NT2/D1 (cell line): ENCODE measurements around the gene COMMD10.
"Not testable (repeated sequence)": the region's sequence is repeated elsewhere in the genome, so short reads cannot be mapped to it uniquely, and the experiment has no call there.

Experiments
- DNase-seq: peaks from one replicate; pipeline ENCODE4 v3.0.0-alpha.2; 2011; ENCODE audit warnings: low read depth, low spot score
- H3K27me3 ChIP-seq: 2 replicates; pipeline ENCODE4 v1.6.0; 2011; ENCODE audit warnings: mild to moderate bottlenecking; ENCODE audit not compliant: insufficient read length, insufficient read depth
- H3K36me3 ChIP-seq: 2 replicates; pipeline ENCODE4 v1.6.1; 2011; ENCODE audit warnings: mild to moderate bottlenecking, low read length, mixed read lengths; ENCODE audit not compliant: insufficient read depth, insufficient read length
- H3K4me1 ChIP-seq: 2 replicates; pipeline ENCODE4 v1.5.1; 2011; ENCODE audit not compliant: insufficient read depth, insufficient read length
- H3K4me3 ChIP-seq: 2 replicates; pipeline ENCODE4 v1.5.1; 2011; ENCODE audit warnings: low read depth; ENCODE audit not compliant: insufficient read length
- H3K9ac ChIP-seq: 2 replicates; pipeline ENCODE4 v1.6.0; 2011; ENCODE audit warnings: low read depth; ENCODE audit not compliant: insufficient read length
- H3K9me3 ChIP-seq: 2 replicates; pipeline ENCODE4 v1.5.1; 2011; ENCODE audit warnings: mild to moderate bottlenecking, low read length; ENCODE audit not compliant: insufficient read depth
- SUZ12 ChIP-seq: IDR thresholded peaks from 2 replicates; pipeline ENCODE4 v1.6.1; 2011; ENCODE audit not compliant: insufficient read length, insufficient read depth; ENCODE audit errors: extremely low read depth
- YY1 ChIP-seq: IDR thresholded peaks from 2 replicates; pipeline ENCODE4 v1.6.1; 2011; ENCODE audit not compliant: insufficient read length, insufficient read depth
- ZNF274 ChIP-seq: IDR thresholded peaks from 2 replicates; pipeline ENCODE4 v1.6.1; 2011; ENCODE audit warnings: mild to moderate bottlenecking, low read depth, low read length

COMMD10 gene

DNA sequence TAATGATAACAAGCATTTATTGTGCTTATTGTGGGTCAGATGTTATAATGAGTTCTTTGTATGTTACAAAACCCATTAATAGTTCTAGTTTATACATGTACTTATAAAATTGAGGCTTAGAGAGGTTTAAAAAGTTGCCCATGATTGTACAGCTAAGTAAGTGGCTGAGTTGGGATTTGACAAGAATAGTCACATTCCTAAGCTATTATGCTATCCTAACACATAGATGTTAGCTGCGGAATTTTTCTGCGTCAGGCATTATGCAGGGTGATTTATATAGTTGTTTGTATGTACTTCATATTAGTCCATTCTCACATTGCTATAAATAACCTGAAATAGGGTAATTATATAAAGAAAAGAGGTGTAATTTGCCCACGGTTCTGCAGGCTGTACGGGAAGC, 12.5 kb downstream of the COMMD10 start:
- H3K4me3 ChIP-seq: no peak overlapping the region
- H3K4me1 ChIP-seq: no peaks in the 10 kb centered on the region
- peaks cover 31% of the 10 kb centered on the region for H3K36me3 ChIP-seq
- no peak for DNase-seq
- TF ChIP-seq ZNF274 (no peak), YY1 (no peak), SUZ12 (no peak)
- H3K9ac ChIP-seq: no peak overlapping the region
- no peaks in the 10 kb centered on the region for H3K27me3 ChIP-seq
- no peaks in the 10 kb centered on the region for H3K9me3 ChIP-seq

DNA sequence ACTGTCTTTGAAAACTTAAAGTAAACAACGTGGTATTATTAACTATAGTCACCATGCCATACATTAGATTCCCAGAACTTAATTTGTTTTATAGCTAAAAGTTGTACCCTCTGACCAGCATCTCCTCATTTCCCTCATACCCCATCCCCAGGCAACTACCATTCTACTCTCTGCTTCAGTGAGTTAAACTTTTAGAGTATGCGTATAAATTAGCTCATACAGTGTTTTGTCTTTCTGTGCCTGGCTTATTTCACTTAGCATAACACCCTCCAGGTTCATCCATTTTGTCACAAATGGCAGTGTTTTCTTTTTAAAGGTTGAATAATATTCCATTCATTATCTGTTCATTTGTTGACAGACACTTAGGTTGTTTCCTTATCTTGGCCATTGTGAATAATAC, 14.2 kb downstream of the COMMD10 start:
- H3K36me3 ChIP-seq: peaks cover 14% of the 10 kb centered on the region
- no peaks in the 10 kb centered on the region for H3K9me3 ChIP-seq
- no peaks in the 10 kb centered on the region for H3K4me1 ChIP-seq
- no peak for TF ChIP-seq SUZ12
- TF ChIP-seq YY1: no peak
- TF ChIP-seq ZNF274: no peak
- no peaks in the 10 kb centered on the region for H3K27me3 ChIP-seq
- H3K9ac ChIP-seq: no peak overlapping the region
- no peak overlapping the region for H3K4me3 ChIP-seq
- DNase-seq: no peak

- H3K9me3 ChIP-seq, H3K4me3 ChIP-seq, H3K4me1 ChIP-seq, H3K9ac ChIP-seq, H3K36me3 ChIP-seq, H3K27me3 ChIP-seq, DNase-seq: not testable (repeated sequence)
Observed at GRCh38 chr5:116104941-116105340, 20.1 kb downstream of the COMMD10 start.

DNA sequence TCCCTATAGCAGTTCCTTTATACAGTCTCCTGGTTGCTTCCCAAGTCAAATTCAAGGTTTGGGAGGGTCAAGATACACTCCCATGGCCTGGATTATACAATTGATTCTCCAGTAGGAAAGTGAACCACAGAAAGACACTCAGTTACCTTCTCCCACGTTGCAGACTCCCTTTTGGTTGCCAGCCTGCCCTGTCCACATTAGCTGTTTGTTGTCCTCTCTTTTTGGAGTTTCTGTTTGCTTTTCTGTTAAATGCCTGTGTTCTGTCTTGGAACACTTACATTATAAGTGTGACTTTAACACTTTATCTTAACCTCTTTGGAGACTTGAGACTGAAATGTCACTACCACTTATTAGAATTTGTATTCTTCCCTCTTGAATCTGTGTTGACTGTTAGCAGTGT, 30.3 kb downstream of the COMMD10 start:
- no peak overlapping the region for H3K9ac ChIP-seq
- TF ChIP-seq SUZ12 (no peak), ZNF274 (no peak), YY1 (no peak)
- no peak for DNase-seq
- no peaks in the 10 kb centered on the region for H3K4me1 ChIP-seq
- no peak overlapping the region for H3K4me3 ChIP-seq
- peaks cover 18% of the 10 kb centered on the region for H3K9me3 ChIP-seq
- H3K27me3 ChIP-seq: no peaks in the 10 kb centered on the region
- no peaks in the 10 kb centered on the region for H3K36me3 ChIP-seq

GRCh38 chr5:116130471-116130870, 45.6 kb downstream of the COMMD10 start:
- no peak for DNase-seq
- Histone ChIP-seq H3K4me1 (no peaks in the 10 kb centered on the region), H3K9me3 (no peaks in the 10 kb centered on the region), H3K9ac (no peak overlapping the region), H3K36me3 (no peaks in the 10 kb centered on the region), H3K4me3 (no peak overlapping the region), H3K27me3 (no peaks in the 10 kb centered on the region)
- no peak for TF ChIP-seq ZNF274

DNA sequence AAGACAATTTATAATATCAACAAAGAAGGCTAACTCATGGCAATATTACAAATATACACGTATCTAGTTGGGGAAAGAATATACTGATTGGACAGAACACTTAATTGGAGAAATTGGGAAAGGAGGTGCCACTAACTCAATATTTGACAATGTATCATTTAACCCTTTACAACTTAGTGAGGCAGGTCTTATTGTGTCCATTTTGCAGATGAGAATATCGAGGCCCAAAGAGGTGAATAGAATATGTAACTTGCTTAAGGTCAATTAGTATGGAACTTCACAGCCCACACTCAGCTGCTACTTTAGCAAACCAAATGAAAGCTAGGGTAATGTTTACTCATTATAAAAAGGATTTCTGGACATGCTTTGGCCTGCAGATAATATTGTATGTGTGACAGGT, 46.2 kb downstream of the COMMD10 start:
- Histone ChIP-seq H3K4me3 (no peak overlapping the region), H3K27me3 (no peaks in the 10 kb centered on the region), H3K9me3 (no peaks in the 10 kb centered on the region), H3K36me3 (no peaks in the 10 kb centered on the region), H3K4me1 (no peaks in the 10 kb centered on the region), H3K9ac (no peak overlapping the region)
- TF ChIP-seq YY1 (no peak), SUZ12 (no peak), ZNF274 (no peak)
- DNase-seq: no peak

- no peaks in the 10 kb centered on the region for H3K27me3 ChIP-seq
- DNase-seq: no peak
- no peaks in the 10 kb centered on the region for H3K9me3 ChIP-seq
- no peaks in the 10 kb centered on the region for H3K4me1 ChIP-seq
- no peaks in the 10 kb centered on the region for H3K36me3 ChIP-seq
- TF ChIP-seq YY1 (no peak), SUZ12 (no peak), ZNF274 (no peak)
- no peak overlapping the region for H3K9ac ChIP-seq
- no peak overlapping the region for H3K4me3 ChIP-seq
Observed at GRCh38 chr5:116133281-116133680, 48.5 kb downstream of the COMMD10 start.

GRCh38 chr5:116135344-116135743, 50.5 kb downstream of the COMMD10 start:
- no peaks in the 10 kb centered on the region for H3K36me3 ChIP-seq
- H3K4me3 ChIP-seq: no peak overlapping the region
- H3K9ac ChIP-seq: no peak overlapping the region
- no peaks in the 10 kb centered on the region for H3K4me1 ChIP-seq
- DNase-seq: no peak
- no peaks in the 10 kb centered on the region for H3K27me3 ChIP-seq
- TF ChIP-seq YY1 (no peak), ZNF274 (no peak), SUZ12 (no peak)
- H3K9me3 ChIP-seq: no peaks in the 10 kb centered on the region
